ENCODE measurements around the gene RSPO3.
A peak's percentile ranks its signal among the peaks of the same experiment; 100 is the strongest.

RSPO3 gene

GRCh38 chr6:127110712-127111111, 7.8 kb upstream of the RSPO3 start:
- DNase-seq (ENCODE audit: extremely low read depth in 1 of 2, low read depth in 1 of 2), result no peak

GRCh38 chr6:127111526-127111925, 6.9 kb upstream of the RSPO3 start:
- no peak for DNase-seq (ENCODE audit: extremely low read depth in 1 of 2, low read depth in 1 of 2)

- no peak for DNase-seq (ENCODE audit: extremely low read depth in 1 of 2, low read depth in 1 of 2)
These were observed 4.2 kb upstream of the RSPO3 start for GRCh38 chr6:127114214-127114760.

GRCh38 chr6:127115084-127115655, 3.3 kb upstream of the RSPO3 start:
- no peak for DNase-seq (ENCODE audit: extremely low read depth in 1 of 2, low read depth in 1 of 2)

GRCh38 chr6:127115746-127116145, 2.7 kb upstream of the RSPO3 start:
- DNase-seq (ENCODE audit: extremely low read depth in 1 of 2, low read depth in 1 of 2), result no peak

GRCh38 chr6:127117979-127118297, 533 bp upstream of the RSPO3 start:
- DNase-seq (ENCODE audit: extremely low read depth in 1 of 2, low read depth in 1 of 2), result no peak

- no peak for DNase-seq (ENCODE audit: extremely low read depth in 1 of 2, low read depth in 1 of 2)
These were observed 891 bp downstream of the RSPO3 start for GRCh38 chr6:127119102-127120022.

GRCh38 chr6:127120023-127120786, 1.7 kb downstream of the RSPO3 start:
- no peak for DNase-seq (ENCODE audit: extremely low read depth in 1 of 2, low read depth in 1 of 2)

- DNase-seq (ENCODE audit: extremely low read depth in 1 of 2, low read depth in 1 of 2), result peak; percentile 42 to 62
These were observed 2.5 kb downstream of the RSPO3 start for GRCh38 chr6:127120787-127121636.

- no peak for DNase-seq (ENCODE audit: extremely low read depth in 1 of 2, low read depth in 1 of 2)
These were observed 3.1 kb downstream of the RSPO3 start for GRCh38 chr6:127121637-127121960.

GRCh38 chr6:127124172-127124571, 5.7 kb downstream of the RSPO3 start:
- no peak for DNase-seq (ENCODE audit: extremely low read depth in 1 of 2, low read depth in 1 of 2)

- DNase-seq (ENCODE audit: extremely low read depth in 1 of 2, low read depth in 1 of 2), result no peak
These were observed 6.2 kb downstream of the RSPO3 start for GRCh38 chr6:127124680-127125079.

- no peak for DNase-seq (ENCODE audit: extremely low read depth in 1 of 2, low read depth in 1 of 2)
These were observed 9.6 kb downstream of the RSPO3 start for GRCh38 chr6:127128066-127128465.

- DNase-seq (ENCODE audit: extremely low read depth in 1 of 2, low read depth in 1 of 2), result no peak
These were observed 10.8 kb downstream of the RSPO3 start for GRCh38 chr6:127129251-127129650.

- no peak for DNase-seq (ENCODE audit: extremely low read depth in 1 of 2, low read depth in 1 of 2)
These were observed 12.8 kb downstream of the RSPO3 start for GRCh38 chr6:127131275-127131674.

- no peak for DNase-seq (ENCODE audit: extremely low read depth in 1 of 2, low read depth in 1 of 2)
These were observed 13.4 kb downstream of the RSPO3 start for GRCh38 chr6:127131772-127132376.

GRCh38 chr6:127134136-127134535, 15.7 kb downstream of the RSPO3 start:
- no peak for DNase-seq (ENCODE audit: extremely low read depth in 1 of 2, low read depth in 1 of 2)

- no peak for DNase-seq (ENCODE audit: extremely low read depth in 1 of 2, low read depth in 1 of 2)
These were observed 18.3 kb downstream of the RSPO3 start for GRCh38 chr6:127136786-127137185.

- DNase-seq (ENCODE audit: extremely low read depth in 1 of 2, low read depth in 1 of 2), result no peak
These were observed 28.5 kb downstream of the RSPO3 start for GRCh38 chr6:127146932-127147331.

GRCh38 chr6:127147534-127147933, 29.1 kb downstream of the RSPO3 start:
- no peak for DNase-seq (ENCODE audit: extremely low read depth in 1 of 2, low read depth in 1 of 2)

All from stimulated activated CD8-positive, alpha-beta memory T cell treated with anti-CD3 and anti-CD28 coated beads, Interleukin-7, amount 100 ng/mL, for 48 hours (primary cell).